ENCODE results near the gene SPTLC3. TPM values are rescaled to one million over a fixed set of nuclear protein-coding genes. Genes with fewer than 3 reads are reported as not detected.

The SPTLC3 gene
- total and polyA plus RNA-seq, 7 donors: 0.14 to 1.2 (median 0.38) TPM

- no peak overlapping the region for H3K4me3 ChIP-seq
- no peaks in the 10 kb centered on the region for H3K9me3 ChIP-seq
- WGBS, 3 donors: 89 to 96% (median 94%) methylated on average over 3 of the region's 3 CpGs
- H3K4me1 ChIP-seq: no peaks in the 10 kb centered on the region
- TF ChIP-seq CTCF (IDR thresholded peaks at IDR 0.05): no peak
- no peaks in the 10 kb centered on the region for H3K36me3 ChIP-seq (ENCODE audit: insufficient read depth in 1 of 2, low read depth in 1 of 2)
- DNase-seq (no peak), ATAC-seq (no peak)
- intact Hi-C loops (cut with DNase I): no loop called here
- H3K27me3 ChIP-seq (ENCODE audit: insufficient read depth in 3 of 3, low read length in 2 of 3): no peaks in the 10 kb centered on the region
- no peak overlapping the region for H3K27ac ChIP-seq
Observed at GRCh38 chr20:13130707-13131103, 121.9 kb downstream of the SPTLC3 start.

- H3K36me3 ChIP-seq (ENCODE audit: insufficient read depth in 1 of 2, low read depth in 1 of 2): no peaks in the 10 kb centered on the region
- H3K9me3 ChIP-seq: no peaks in the 10 kb centered on the region
- H3K27me3 ChIP-seq (ENCODE audit: insufficient read depth in 3 of 3, low read length in 2 of 3): no peaks in the 10 kb centered on the region
- 75 to 91% (median 88%) methylated on average over 3 of the region's 3 CpGs for WGBS, 3 donors
- intact Hi-C loops (cut with DNase I): no loop called here
- H3K4me1 ChIP-seq: no peaks in the 10 kb centered on the region
- DNase-seq (no peak), ATAC-seq (no peak)
- no peak overlapping the region for H3K4me3 ChIP-seq
- no peak for TF ChIP-seq CTCF (IDR thresholded peaks at IDR 0.05)
- H3K27ac ChIP-seq: no peak overlapping the region
Observed at GRCh38 chr20:13131688-13132087, 122.9 kb downstream of the SPTLC3 start.

- no peaks in the 10 kb centered on the region for H3K4me1 ChIP-seq
- no peak for ATAC-seq
- H3K9me3 ChIP-seq: no peaks in the 10 kb centered on the region
- no peak for DNase-seq
- no peak for TF ChIP-seq CTCF (IDR thresholded peaks at IDR 0.05)
- H3K4me3 ChIP-seq: no peak overlapping the region
- H3K27me3 ChIP-seq (ENCODE audit: insufficient read depth in 3 of 3, low read length in 2 of 3): no peaks in the 10 kb centered on the region
- 88 to 89% (median 89%) methylated on average over 4 of the region's 4 CpGs for WGBS, 3 donors
- intact Hi-C loops (cut with DNase I): no loop called here
- H3K36me3 ChIP-seq (ENCODE audit: insufficient read depth in 1 of 2, low read depth in 1 of 2): no peaks in the 10 kb centered on the region
- no peak overlapping the region for H3K27ac ChIP-seq
Observed at GRCh38 chr20:13139459-13140150, 130.8 kb downstream of the SPTLC3 start.

GRCh38 chr20:13140201-13140600, 131.4 kb downstream of the SPTLC3 start:
- 76 to 87% (median 85%) methylated on average over 3 of the region's 3 CpGs for WGBS, 3 donors
- H3K9me3 ChIP-seq: no peaks in the 10 kb centered on the region
- H3K4me1 ChIP-seq: no peaks in the 10 kb centered on the region
- no peak overlapping the region for H3K27ac ChIP-seq
- no peaks in the 10 kb centered on the region for H3K36me3 ChIP-seq (ENCODE audit: insufficient read depth in 1 of 2, low read depth in 1 of 2)
- no peak for TF ChIP-seq CTCF (IDR thresholded peaks at IDR 0.05)
- H3K27me3 ChIP-seq (ENCODE audit: insufficient read depth in 3 of 3, low read length in 2 of 3): no peaks in the 10 kb centered on the region
- DNase-seq: no peak
- no peak overlapping the region for H3K4me3 ChIP-seq
- intact Hi-C loops (cut with DNase I): no loop called here
- ATAC-seq: no peak

- H3K4me1 ChIP-seq: no peaks in the 10 kb centered on the region
- DNase-seq: no peak
- H3K36me3 ChIP-seq (ENCODE audit: insufficient read depth in 1 of 2, low read depth in 1 of 2): no peaks in the 10 kb centered on the region
- 92 to 100% (median 97%) methylated on average over 1 of the region's 1 CpG for WGBS, 3 donors
- intact Hi-C loops (cut with DNase I): no loop called here
- no peaks in the 10 kb centered on the region for H3K9me3 ChIP-seq
- H3K27me3 ChIP-seq (ENCODE audit: insufficient read depth in 3 of 3, low read length in 2 of 3): no peaks in the 10 kb centered on the region
- ATAC-seq: no peak
- no peak for TF ChIP-seq CTCF (IDR thresholded peaks at IDR 0.05)
- H3K27ac ChIP-seq: no peak overlapping the region
- H3K4me3 ChIP-seq: no peak overlapping the region
Observed at GRCh38 chr20:13140775-13141174, 132.0 kb downstream of the SPTLC3 start.
